GM23338 (cell line): ENCODE data around the gene RPS19BP1. TPM values are rescaled to one million over a fixed set of nuclear protein-coding genes. Genes with fewer than 3 reads are reported as not detected.

Source experiments
- ATAC-seq: fragments of 200-7000 bp; cut with Tn5 transposase; 3 replicates; pipeline ENCODE4 v1.9.1; 2020
- DNase-seq: peaks from one replicate; pipeline ENCODE4 v3.0.0-alpha.2; 2015; ENCODE audit warnings: low spot score
- H2AFZ ChIP-seq: fragments of 200-600 bp; sonication (generic); 2 replicates; pipeline ENCODE4 v1.8.0; 2016; ENCODE audit warnings: antibody characterized with exemption, mild to moderate bottlenecking, moderate library complexity
- H3F3A ChIP-seq: fragments of 200-600 bp; sonication (generic); replicated peaks from 2 replicates; pipeline ENCODE4 v1.8.0; 2017; ENCODE audit warnings: antibody characterized with exemption, mixed run types, low read depth
- H3K27ac ChIP-seq: fragments of 200-600 bp; sonication (generic); 2 replicates; pipeline ENCODE4 v1.6.1; 2016; ENCODE audit warnings: low read depth
- H3K27me3 ChIP-seq: fragments of 200-600 bp; sonication (generic); 2 replicates; pipeline ENCODE4 v1.8.0; 2016; ENCODE audit warnings: mild to moderate bottlenecking, mixed run types, moderate library complexity; ENCODE audit not compliant: insufficient read depth
- H3K36me3 ChIP-seq: fragments of 200-600 bp; sonication (generic); 2 replicates; pipeline ENCODE4 v1.8.0; 2016; ENCODE audit warnings: mild to moderate bottlenecking; ENCODE audit not compliant: insufficient read depth
- H3K4me1 ChIP-seq: fragments of 200-600 bp; sonication (generic); 2 replicates; pipeline ENCODE4 v1.8.0; 2016; ENCODE audit warnings: mild to moderate bottlenecking, moderate library complexity; ENCODE audit not compliant: insufficient read depth
- H3K4me2 ChIP-seq: fragments of 200-600 bp; sonication (generic); 2 replicates; pipeline ENCODE4 v1.7.1; 2017; ENCODE audit warnings: mixed run types
- H3K4me3 ChIP-seq: fragments of 200-600 bp; sonication (generic); 2 replicates; pipeline ENCODE4 v1.6.1; 2016; ENCODE audit warnings: mixed run types
- H3K79me2 ChIP-seq: fragments of 200-600 bp; sonication (generic); replicated peaks from 2 replicates; pipeline ENCODE4 v1.8.0; 2017; ENCODE audit warnings: mild to moderate bottlenecking; ENCODE audit not compliant: insufficient read depth
- H3K9me2 ChIP-seq: fragments of 200-600 bp; sonication (generic); 2 replicates; pipeline ENCODE4 v1.8.0; 2017; ENCODE audit not compliant: insufficient read depth
- H4K20me1 ChIP-seq: fragments of 200-600 bp; sonication (generic); replicated peaks from 2 replicates; pipeline ENCODE4 v1.8.0; 2017; ENCODE audit warnings: mild to moderate bottlenecking; ENCODE audit not compliant: insufficient read depth
- H3K27ac Mint-ChIP-seq: 2 replicates; pipeline ENCODE4 v1.8.0; 2020; ENCODE audit warnings: inconsistent platforms, mild to moderate bottlenecking, moderate library complexity, mixed read lengths
- H3K27me3 Mint-ChIP-seq: 3 replicates; pipeline ENCODE4 v1.8.0; 2022; ENCODE audit warnings: low read depth, mild to moderate bottlenecking, moderate library complexity, mixed read lengths, inconsistent platforms; ENCODE audit not compliant: insufficient read depth, poor library complexity
- H3K36me3 Mint-ChIP-seq: 3 replicates; pipeline ENCODE4 v1.8.0; 2021; ENCODE audit warnings: low read depth, mild to moderate bottlenecking, inconsistent platforms, moderate library complexity, mixed read lengths
- H3K4me1 Mint-ChIP-seq: 3 replicates; pipeline ENCODE4 v1.8.0; 2020; ENCODE audit warnings: mild to moderate bottlenecking, inconsistent platforms, mixed read lengths
- H3K4me3 Mint-ChIP-seq: 3 replicates; pipeline ENCODE4 v1.8.0; 2021; ENCODE audit warnings: moderate library complexity, mild to moderate bottlenecking, inconsistent platforms, mixed read lengths
- H3K9me3 Mint-ChIP-seq: 3 replicates; pipeline ENCODE4 v1.8.0; 2020; ENCODE audit warnings: moderate library complexity, mild to moderate bottlenecking, inconsistent platforms, mixed read lengths
- CREB1 ChIP-seq: fragments of 250-450 bp; sonication (Bioruptor Pico); IDR thresholded peaks from 2 replicates; pipeline ENCODE4 v1.5.0; 2020; ENCODE audit warnings: low read depth, mild to moderate bottlenecking, moderate library complexity
- CTCF ChIP-seq, 2 experiments: fragments of 200-600 bp in 1 of 2; sonication (generic) in 1 of 2; conservative IDR thresholded peaks; 2 replicates each; pipeline versions ENCODE4 v1.5.1 to v1.6.1; 2016 to 2017; ENCODE audit warnings: antibody characterized with exemption in 2 of 2, low read depth in 2 of 2, mild to moderate bottlenecking in 2 of 2, moderate library complexity in 1 of 2
- ETS1 ChIP-seq: IDR thresholded peaks from 2 replicates; pipeline ENCODE4 v1.6.1; 2016; ENCODE audit warnings: antibody characterized with exemption
- EZH2 ChIP-seq: fragments of 200-600 bp; sonication (generic); IDR thresholded peaks from one replicate; pipeline ENCODE4 v1.8.0; 2017; ENCODE audit warnings: antibody characterized with exemption, mild to moderate bottlenecking, low read depth; ENCODE audit not compliant: unreplicated experiment
- EZH2phosphoT487 ChIP-seq: fragments of 200-600 bp; sonication (generic); IDR thresholded peaks from one replicate; pipeline ENCODE4 v1.8.1; 2018; ENCODE audit warnings: antibody characterized with exemption; ENCODE audit not compliant: unreplicated experiment
- JUNB ChIP-seq: IDR thresholded peaks from one replicate; pipeline ENCODE4 v1.6.1; 2016; ENCODE audit warnings: antibody characterized with exemption; ENCODE audit not compliant: unreplicated experiment
- NANOG ChIP-seq: IDR thresholded peaks from 2 replicates; pipeline ENCODE4 v1.6.1; 2016; ENCODE audit warnings: antibody characterized with exemption, borderline replicate concordance
- POLR2AphosphoS5 ChIP-seq: IDR thresholded peaks from 2 replicates; pipeline ENCODE4 v1.6.1; 2016; ENCODE audit warnings: antibody characterized with exemption, low read depth
- REST ChIP-seq: IDR thresholded peaks from one replicate; pipeline ENCODE4 v1.6.1; 2018; ENCODE audit warnings: antibody characterized with exemption; ENCODE audit not compliant: unreplicated experiment
- STAT1 ChIP-seq: IDR thresholded peaks from one replicate; pipeline ENCODE4 v1.6.1; 2016; ENCODE audit warnings: antibody characterized with exemption; ENCODE audit not compliant: unreplicated experiment
- ZNF114 ChIP-seq: fragments of 250-450 bp; sonication (Bioruptor Pico); IDR thresholded peaks from 2 replicates; pipeline ENCODE4 v1.5.0; 2020; ENCODE audit warnings: mild to moderate bottlenecking, moderate library complexity
- ZNF331 ChIP-seq: fragments of 250-450 bp; sonication (Bioruptor Pico); IDR thresholded peaks from 2 replicates; pipeline ENCODE4 v1.5.0; 2020; ENCODE audit warnings: low read depth, mild to moderate bottlenecking, moderate library complexity
- ZNF462 ChIP-seq: fragments of 250-450 bp; sonication (Bioruptor Pico); IDR thresholded peaks from 2 replicates; pipeline ENCODE4 v1.5.0; 2020; ENCODE audit warnings: mild to moderate bottlenecking, moderate library complexity
- polyA plus RNA-seq: library from polyadenylated mRNA; unstranded; fragments of >200 nt; fragmentation: Nextera tagmentation; extraction: Ambion mirVana; gene quantifications from 2 replicates; pipeline ENCODE4 v1.2.1, GENCODE V29; 2016
- total RNA-seq: library from RNA; depleted of rRNA; stranded (reverse); fragments of >200 nt; shearing (Covaris generic); gene quantifications from 2 replicates; pipeline ENCODE4 v1.2.3, GENCODE V29; 2014

The RPS19BP1 gene
- total and polyA plus RNA-seq, 2 experiments from 2014 or later: 153 to 215 TPM

- DNase-seq (no peak), ATAC-seq (no peak)
- Histone ChIP-seq H3K79me2 (no peaks in the 10 kb centered on the region), H3K27ac (no peak overlapping the region), H4K20me1 (no peaks in the 10 kb centered on the region), H3K4me2 (no peak overlapping the region), H3K4me1 (peaks cover 4% of the 10 kb centered on the region; the same call in 1 of the 2 replicates), H3K36me3 (no peaks in the 10 kb centered on the region), H3K9me2 (no peaks in the 10 kb centered on the region), H3F3A (no peaks in the 10 kb centered on the region), H3K27me3 (no peaks in the 10 kb centered on the region), H2AFZ (no peak overlapping the region), H3K4me3 (no peak overlapping the region)
- peaks cover 11% of the 10 kb centered on the region for H3K4me1 Mint-ChIP-seq
- no peaks in the 10 kb centered on the region for H3K9me3 Mint-ChIP-seq
- H3K27me3 Mint-ChIP-seq: peaks cover 5% of the 10 kb centered on the region
- H3K36me3 Mint-ChIP-seq: no peaks in the 10 kb centered on the region
- TF ChIP-seq ZNF462 (no peak), REST (no peak), EZH2 (no peak), JUNB (no peak), NANOG (no peak), ETS1 (no peak), ZNF331 (CRISPR knock-in tag) (no peak), STAT1 (no peak), CREB1 (CRISPR knock-in tag) (no peak), POLR2AphosphoS5 (no peak), CTCF (conservative IDR thresholded peaks at IDR 0.05; ENCODE audit: low read depth in 2 of 2) (no peak), EZH2phosphoT487 (no peak), ZNF114 (no peak)
- H3K4me3 Mint-ChIP-seq: no peak overlapping the region
- H3K27ac Mint-ChIP-seq: no peak overlapping the region
These were observed 44.8 kb upstream of the RPS19BP1 start for GRCh38 chr22:39577366-39577765.
